ENCODE data around the gene LMBR1L.
"Not testable (repeated sequence)": the region's sequence is repeated elsewhere in the genome, so short reads cannot be mapped to it uniquely, and the experiment has no call there.

The LMBR1L gene

GRCh38 chr12:49086116-49086515, 24.5 kb downstream of the LMBR1L start:
- no peak for DNase-seq (ENCODE audit: low read depth in 2 of 2)

- DNase-seq (ENCODE audit: low read depth in 2 of 2), result no peak
Measured at GRCh38 chr12:49084438-49084837, 26.2 kb downstream of the LMBR1L start.

GRCh38 chr12:49079793-49080192, 30.9 kb downstream of the LMBR1L start:
- no peak for DNase-seq (ENCODE audit: low read depth in 2 of 2)

- no peak for DNase-seq (ENCODE audit: low read depth in 2 of 2)
Measured at GRCh38 chr12:49070971-49071370, 39.7 kb downstream of the LMBR1L start.

GRCh38 chr12:49069507-49070346, 40.9 kb downstream of the LMBR1L start, which contains the start of gene RHEBL1:
RHEBL1 (minus strand) TSS chr12:49069979; CDS start chr12:49069785, 194 bp downstream.
- DNase-seq (ENCODE audit: low read depth in 2 of 2), result peak; percentile 98 to 99

- DNase-seq (ENCODE audit: low read depth in 2 of 2), result no peak
Measured at GRCh38 chr12:49068879-49069506, 41.7 kb downstream of the LMBR1L start.

GRCh38 chr12:49066120-49066519, 44.5 kb downstream of the LMBR1L start:
- no peak for DNase-seq (ENCODE audit: low read depth in 2 of 2)

GRCh38 chr12:49064767-49065152, 45.9 kb downstream of the LMBR1L start:
- no peak for DNase-seq (ENCODE audit: low read depth in 2 of 2)

- DNase-seq (ENCODE audit: low read depth in 2 of 2), result not testable (repeated sequence)
Measured at GRCh38 chr12:49061916-49062315, 48.7 kb downstream of the LMBR1L start.

GRCh38 chr12:49061157-49061650, 49.4 kb downstream of the LMBR1L start:
- DNase-seq (ENCODE audit: low read depth in 2 of 2), result no peak

GRCh38 chr12:49060237-49061156, 50.1 kb downstream of the LMBR1L start, which contains the start of gene KMT2D:
KMT2D (minus strand) TSS chr12:49060794; CDS start chr12:49055324, 5,470 bp downstream.
- DNase-seq (ENCODE audit: low read depth in 2 of 2), result peak; percentile 84 to 86

- DNase-seq (ENCODE audit: low read depth in 2 of 2), result no peak
Measured at GRCh38 chr12:49059299-49060171, 51.1 kb downstream of the LMBR1L start.

GRCh38 chr12:49059045-49059298, 51.7 kb downstream of the LMBR1L start:
- DNase-seq (ENCODE audit: low read depth in 2 of 2), result no peak

GRCh38 chr12:49058366-49059044, 52.1 kb downstream of the LMBR1L start:
- DNase-seq (ENCODE audit: low read depth in 2 of 2), result no peak

GRCh38 chr12:49057888-49058287, 52.8 kb downstream of the LMBR1L start:
- no peak for DNase-seq (ENCODE audit: low read depth in 2 of 2)

GRCh38 chr12:49055978-49056754, 54.5 kb downstream of the LMBR1L start:
- DNase-seq (ENCODE audit: low read depth in 2 of 2), result peak; percentile 25 to 35

GRCh38 chr12:49055092-49055491, 55.6 kb downstream of the LMBR1L start:
- no peak for DNase-seq (ENCODE audit: low read depth in 2 of 2)

- no peak for DNase-seq (ENCODE audit: low read depth in 2 of 2)
Measured at GRCh38 chr12:49054524-49054923, 56.1 kb downstream of the LMBR1L start.

GRCh38 chr12:49054096-49054495, 56.6 kb downstream of the LMBR1L start:
- no peak for DNase-seq (ENCODE audit: low read depth in 2 of 2)
